K562 (cell line): Measurements from ENCODE around the gene GPHN. TPM values are rescaled to one million over a fixed set of nuclear protein-coding genes. Genes with fewer than 3 reads are reported as not detected.

Source experiments
- ATAC-seq: fragments of 200-7000 bp; cut with Tn5 transposase; 3 replicates; pipeline ENCODE4 v1.9.1; 2020; ENCODE audit warnings: moderate library complexity
- BruUV-seq: library from RNA; stranded (reverse); fragments of 400-500 nt; replicated peaks from 2 replicates; lab custom pipeline; 2021; lab: Mats Ljungman, UMichigan
- CTCF ChIA-PET: fragments of 300-600 bp; formaldehyde crosslinking; extraction: SDS; loops from one replicate; lab custom pipeline; 2021; ENCODE audit warnings: low intra/inter-chr PET ratio; lab: Yijun Ruan, JAX
- POLR2A ChIA-PET: fragments of 300-600, 350-650 bp; sonication (Branson Sonifier 250); formaldehyde crosslinking; extraction: SDS; loops from one replicate; lab custom pipeline; 2021; ENCODE audit warnings: antibody characterized with exemption, inconsistent platforms; lab: Yijun Ruan, JAX
- DNase-seq, 4 experiments: peaks; one replicate each; pipeline versions ENCODE4 v3.0.0 to v3.0.0-alpha.2; 2011 to 2018; ENCODE audit warnings: low spot score in 3 of 4, mixed read lengths in 3 of 4; ENCODE audit errors: extremely low read depth in 1 of 4
- FAIRE-seq: peaks from 2 replicates; lab custom pipeline; 2011; peaks lifted over from hg19 to GRCh38; lab: Jason Lieb, UNC
- H2AFZ ChIP-seq: 2 replicates; pipeline ENCODE4 v1.6.0; 2011; ENCODE audit warnings: low read depth, low read length, control low read depth, inconsistent platforms
- H3K27ac ChIP-seq: fragments of 200-600 bp; 3 replicates; pipeline ENCODE4 v1.8.0; 2011; ENCODE audit warnings: low read depth, mild to moderate bottlenecking, control low read depth, inconsistent platforms, low read length, moderate library complexity, mixed read lengths; ENCODE audit errors: extremely low read depth
- H3K27me3 ChIP-seq, 2 experiments: fragments of 300-600 bp in 1 of 2; 2 replicates in 1 of 2; 3 replicates in 1 of 2; pipeline versions ENCODE4 v1.6.0 to v1.8.0; 2011; ENCODE audit warnings: inconsistent platforms in 2 of 2, low read length in 2 of 2, mild to moderate bottlenecking in 1 of 2, mixed read lengths in 1 of 2, moderate library complexity in 1 of 2; ENCODE audit not compliant: control insufficient read depth in 2 of 2, insufficient read depth in 2 of 2
- H3K36me3 ChIP-seq: fragments of 300-600 bp; 3 replicates; pipeline ENCODE4 v1.8.0; 2011; ENCODE audit warnings: mild to moderate bottlenecking, low read length, inconsistent platforms; ENCODE audit not compliant: control insufficient read depth, insufficient read depth
- H3K4me1 ChIP-seq, 2 experiments: fragments of 200-600 bp in 1 of 2; replicated peaks in 1 of 2; 2 replicates in 1 of 2; 3 replicates in 1 of 2; pipeline versions ENCODE4 v1.5.1 to v1.8.0; 2011; ENCODE audit warnings: inconsistent platforms in 2 of 2, low read length in 2 of 2, mild to moderate bottlenecking in 1 of 2, mixed read lengths in 1 of 2, moderate library complexity in 1 of 2; ENCODE audit not compliant: control insufficient read depth in 2 of 2, insufficient read depth in 2 of 2
- H3K4me2 ChIP-seq: 2 replicates; pipeline ENCODE4 v1.6.1; 2011; ENCODE audit warnings: low read length, control low read depth, inconsistent platforms, mixed read lengths; ENCODE audit not compliant: insufficient read depth
- H3K4me3 ChIP-seq: fragments of 200-600 bp; sonication (generic), shearing (Covaris generic); 2 replicates; pipeline ENCODE4 v1.5.1; 2016; ENCODE audit warnings: control low read depth, inconsistent platforms
- H3K79me2 ChIP-seq: fragments of 200-600 bp; 3 replicates; pipeline ENCODE4 v1.8.0; 2011; ENCODE audit warnings: low read length, inconsistent platforms; ENCODE audit not compliant: control insufficient read depth, insufficient read depth
- H3K9ac ChIP-seq, 2 experiments: 2 replicates each; pipeline versions ENCODE4 v1.6.0 to v1.6.1; 2011; ENCODE audit warnings: low read depth in 2 of 2, low read length in 2 of 2, control low read depth in 1 of 2, inconsistent platforms in 1 of 2, mild to moderate bottlenecking in 1 of 2, mixed read lengths in 1 of 2; ENCODE audit not compliant: insufficient read depth in 1 of 2
- H3K9me1 ChIP-seq: one replicate; pipeline ENCODE4 v1.6.0; 2011; ENCODE audit warnings: inconsistent platforms, mild to moderate bottlenecking, low read length, moderate library complexity; ENCODE audit not compliant: control insufficient read depth, insufficient read depth
- H3K9me3 ChIP-seq: replicated peaks from 2 replicates; pipeline ENCODE4 v1.5.1; 2011; ENCODE audit warnings: low read depth, low read length, inconsistent platforms; ENCODE audit not compliant: control insufficient read depth, insufficient read depth
- H4K20me1 ChIP-seq: replicated peaks from 2 replicates; pipeline ENCODE4 v1.6.1; 2011; ENCODE audit warnings: low read length, inconsistent platforms, mixed read lengths; ENCODE audit not compliant: control insufficient read depth, insufficient read depth
- HDAC3 ChIP-seq: fragments of 450-650 bp; IDR thresholded peaks from 2 replicates; pipeline ENCODE4 v1.6.1; 2018; ENCODE audit warnings: borderline replicate concordance, mild to moderate bottlenecking, moderate library complexity; ENCODE audit not compliant: partially characterized antibody
- HMGN3 ChIP-seq: IDR thresholded peaks from 2 replicates; pipeline ENCODE4 v1.6.1; 2011; ENCODE audit warnings: borderline replicate concordance, low read depth, mild to moderate bottlenecking, mixed read lengths, low read length; ENCODE audit not compliant: insufficient read length; ENCODE audit errors: extremely low read depth
- MCM5 ChIP-seq: fragments of 450-650 bp; IDR thresholded peaks from 2 replicates; pipeline ENCODE4 v1.6.1; 2016; ENCODE audit warnings: low read depth
- ZNF133 ChIP-seq: fragments of 250-450 bp; sonication (Bioruptor Pico); IDR thresholded peaks from 2 replicates; pipeline ENCODE4 v1.4.0; 2020; ENCODE audit warnings: mild to moderate bottlenecking
- ZNF512 ChIP-seq: IDR thresholded peaks from 2 replicates; pipeline ENCODE4 v1.6.1; 2016; ENCODE audit warnings: missing genetic modification characterization, missing compliant biosample characterization
- ZNF79 ChIP-seq: fragments of 250-450 bp; sonication (Bioruptor Pico); IDR thresholded peaks from 2 replicates; pipeline ENCODE4 v1.4.0; 2020; ENCODE audit warnings: low read depth, mild to moderate bottlenecking, moderate library complexity
- WGBS: fragments of 100-300 bp; shearing (Covaris generic); methylation state at CpG from one replicate; pipeline ENCODE4 v1.1.6; 2016; ENCODE audit warnings: low coverage, mixed read lengths; ENCODE audit not compliant: insufficient coverage; ENCODE audit errors: missing lambda C conversion rate; 5-methylcytosine and 5-hydroxymethylcytosine counted together
- in situ Hi-C: fragments of 300-500 bp; cut with MboI; formaldehyde crosslinking; loops from 4 replicates; pipeline ENCODE4 v1.15.0; 2018; ENCODE audit warnings: inconsistent platforms, mixed read lengths
- intact Hi-C: fragments of 100-400 bp; cut with micrococcal nuclease; formaldehyde crosslinking; loops from 2 replicates; pipeline ENCODE4 v1.14.2; 2022
- polyA plus RNA-seq, 8 experiments: library from polyadenylated mRNA; depleted of rRNA in 4 of 8; stranded (reverse) in 5 of 8; unstranded in 3 of 8; fragments of >200 nt; fragmentation: Nextera tagmentation in 2 of 8; fragmentation: Illumina TruSeq in 1 of 8; extraction: Ambion mirVana in 2 of 8; extraction: Trizol in 1 of 8; gene quantifications; 2 replicates each; pipeline versions ENCODE4 v1.2.1 to v1.2.3, GENCODE V29; 2011 to 2014; ENCODE audit warnings: inconsistent platforms in 1 of 8, missing spikeins in 1 of 8
- total RNA-seq, 7 experiments: library from RNA; depleted of rRNA in 6 of 7; stranded (reverse); fragments of >200 nt in 6 of 7; fragmentation: Illumina TruSeq in 2 of 7; extraction: Trizol in 2 of 7; gene quantifications; 2 replicates each; pipeline versions ENCODE4 v1.2.1 to v1.2.3, GENCODE V29; 2011 to 2021; ENCODE audit warnings: low replicate concordance in 1 of 7

The GPHN gene
- total and polyA plus RNA-seq, 9 of the 15 experiments (the other 6 are each of a cell fraction or from before 2014, with no cell fraction given): 5.9 to 16.0 (median 11.4) TPM

GRCh38 chr14:66965831-66966230 lies 457.9 kb downstream of the GPHN start (continued):
- no peak for TF ChIP-seq ZNF512 (tag)
- TF ChIP-seq, all 486 proteins: peak for 0

GRCh38 chr14:66972469-66972868 lies 464.5 kb downstream of the GPHN start:
- H3K27ac ChIP-seq: no peak overlapping the region
- no peak overlapping the region for H2AFZ ChIP-seq
- FAIRE-seq (no peak), ATAC-seq (no peak)
- H4K20me1 ChIP-seq: no peaks in the 10 kb centered on the region
- no peaks in the 10 kb centered on the region for H3K27me3 ChIP-seq
- H3K9me1 ChIP-seq: no peaks in the 10 kb centered on the region
- H3K79me2 ChIP-seq: no peaks in the 10 kb centered on the region
- in situ Hi-C loops: no loop called here
- no TSS peak for BruUV-seq
- H3K9ac ChIP-seq: no peak overlapping the region
- TF ChIP-seq HDAC3: no peak
- TF ChIP-seq MCM5: no peak
- TF ChIP-seq HMGN3: no peak
- TF ChIP-seq ZNF79: no peak
- TF ChIP-seq ZNF133 (CRISPR knock-in tag): no peak
- TF ChIP-seq, all 486 proteins: peak for 0
- ChIA-PET CTCF (no interaction called here), POLR2A (interaction anchor here (0.7 kb wide), 1 partner anchor 10 kb away, joined by 4 read pairs; no protein-coding TSS in a partner anchor)
- DNase-seq: no peak
- Histone ChIP-seq H3K4me3 (no peak overlapping the region), H3K4me2 (no peak overlapping the region), H3K4me1 (no peaks in the 10 kb centered on the region), H3K36me3 (no peaks in the 10 kb centered on the region), H3K9me3 (no peaks in the 10 kb centered on the region)
- intact Hi-C loops: no loop called here
- WGBS: 52% methylated on average over 1 of the region's 1 CpG
